Loucy (cell line): Measurements from ENCODE around the gene COMMD7.

Experiments
- H2AFZ ChIP-seq: fragments of 200-600 bp; sonication (generic); 2 replicates; pipeline ENCODE4 v1.6.0; 2016; ENCODE audit warnings: antibody characterized with exemption, mild to moderate bottlenecking, low read length, moderate library complexity
- H3F3A ChIP-seq: fragments of 200-600 bp; 2 replicates; pipeline ENCODE4 v1.6.0; 2016; ENCODE audit warnings: antibody characterized with exemption, low read depth, mild to moderate bottlenecking
- H3K27me3 ChIP-seq: fragments of 200-600 bp; sonication (generic); 2 replicates; pipeline ENCODE4 v1.6.1; 2014; ENCODE audit warnings: low read length, mild to moderate bottlenecking; ENCODE audit not compliant: insufficient read depth, poor library complexity, severe bottlenecking
- H3K36me3 ChIP-seq: fragments of 200-600 bp; sonication (generic); 2 replicates; pipeline ENCODE4 v1.6.1; 2016; ENCODE audit warnings: low read length; ENCODE audit not compliant: insufficient read depth
- H3K4me1 ChIP-seq: fragments of 200-600 bp; sonication (generic); 2 replicates; pipeline ENCODE4 v1.5.1; 2014; ENCODE audit warnings: low read length, mild to moderate bottlenecking; ENCODE audit not compliant: insufficient read depth, poor library complexity, severe bottlenecking
- H3K4me2 ChIP-seq: fragments of 200-600 bp; sonication (generic); 2 replicates; pipeline ENCODE4 v1.6.0; 2014; ENCODE audit warnings: antibody characterized with exemption, low read length, low read depth, mild to moderate bottlenecking; ENCODE audit not compliant: poor library complexity, severe bottlenecking
- H3K4me3 ChIP-seq: fragments of 200-600 bp; sonication (generic); 2 replicates; pipeline ENCODE4 v1.5.1; 2014; ENCODE audit warnings: low read length, mild to moderate bottlenecking, mixed read lengths; ENCODE audit not compliant: poor library complexity, severe bottlenecking
- H3K79me2 ChIP-seq: fragments of 200-600 bp; sonication (generic); 2 replicates; pipeline ENCODE4 v1.6.1; 2014; ENCODE audit warnings: low read length; ENCODE audit not compliant: insufficient read depth
- H3K9ac ChIP-seq: fragments of 200-600 bp; sonication (generic); 2 replicates; pipeline ENCODE4 v1.6.0; 2014; ENCODE audit warnings: mild to moderate bottlenecking, low read depth, low read length, moderate library complexity; ENCODE audit not compliant: poor library complexity, severe bottlenecking
- H3K9me2 ChIP-seq: fragments of 200-600 bp; sonication (generic); replicated peaks from 2 replicates; pipeline ENCODE4 v1.6.1; 2016; ENCODE audit warnings: low read depth, low read length, mixed read lengths
- H3K9me3 ChIP-seq: fragments of 200-600 bp; sonication (generic); 2 replicates; pipeline ENCODE4 v1.6.1; 2014; ENCODE audit warnings: mild to moderate bottlenecking, antibody characterized with exemption, low read length, low read depth; ENCODE audit not compliant: insufficient read depth
- H4K20me1 ChIP-seq: fragments of 200-600 bp; sonication (generic); 2 replicates; pipeline ENCODE4 v1.6.0; 2014; ENCODE audit warnings: antibody characterized with exemption, low read length, mild to moderate bottlenecking; ENCODE audit not compliant: insufficient read depth, poor library complexity, severe bottlenecking
- CTCF ChIP-seq: fragments of 200-600 bp; sonication (generic); conservative IDR thresholded peaks from 2 replicates; pipeline ENCODE4 v1.5.1; 2014; ENCODE audit warnings: mild to moderate bottlenecking, antibody characterized with exemption, low read length
- EZH2phosphoT487 ChIP-seq: fragments of 200-600 bp; IDR thresholded peaks from 2 replicates; pipeline ENCODE4 v1.6.1; 2018; ENCODE audit warnings: antibody characterized with exemption, mild to moderate bottlenecking, moderate library complexity, borderline replicate concordance

COMMD7 gene

DNA sequence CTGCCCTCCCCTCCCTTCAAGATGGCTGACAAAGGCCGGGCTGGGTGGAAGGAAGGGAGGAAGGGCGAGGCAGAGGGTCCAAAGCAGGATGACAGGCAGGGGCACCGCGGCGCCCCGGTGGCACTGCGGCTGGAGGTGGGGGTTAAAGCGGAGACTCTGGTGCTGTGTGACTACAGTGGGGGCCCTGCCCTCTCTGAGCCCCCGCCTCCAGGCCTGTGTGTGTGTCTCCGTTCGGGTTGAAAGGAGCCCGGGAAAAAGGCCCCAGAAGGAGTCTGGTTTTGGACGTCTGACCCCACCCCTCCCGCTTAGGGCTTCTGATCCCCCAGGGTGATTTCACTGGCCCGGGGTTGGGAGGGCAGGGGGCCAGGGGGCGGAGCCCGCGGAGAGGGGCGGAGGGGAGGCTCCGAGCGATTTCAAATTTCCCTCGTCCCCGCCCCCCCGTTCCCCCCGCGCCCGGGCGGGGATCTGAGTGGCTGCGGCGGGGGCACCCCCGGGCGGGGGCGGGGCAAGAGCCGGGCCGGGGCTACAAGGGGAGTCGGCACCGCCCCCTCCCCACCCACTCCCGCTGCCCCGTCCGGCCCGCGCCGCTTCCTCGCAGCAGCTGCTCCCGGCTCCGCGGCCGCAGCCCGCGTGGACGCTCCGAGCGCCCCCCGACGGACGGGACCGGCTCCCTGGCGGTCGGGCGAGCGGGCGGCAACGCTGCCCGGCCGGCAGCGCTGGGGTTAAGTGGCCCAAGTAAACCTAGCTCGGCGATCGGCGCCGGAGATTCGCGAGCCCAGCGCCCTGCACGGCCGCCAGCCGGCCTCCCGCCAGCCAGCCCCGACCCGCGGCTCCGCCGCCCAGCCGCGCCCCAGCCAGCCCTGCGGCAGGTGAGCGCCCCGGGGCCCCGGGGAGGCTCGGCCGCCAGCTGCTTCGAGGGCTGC is 18.8 kb upstream of the COMMD7 start, which contains the start of gene DNMT3B:
Gene DNMT3B (plus strand): TSS at position 555 of the 923 bp plus-strand sequence. CDS start 17,939 bp downstream, outside the sequence.
- H3K27me3 ChIP-seq, result no peaks in the 10 kb centered on the region
- peak within 1 kb of the TSS; percentile 84 for H3K4me3 ChIP-seq
- H3K4me1 ChIP-seq, result peaks cover 26% of the 10 kb centered on the region
- no peaks in the 10 kb centered on the region for H3K36me3 ChIP-seq
- peak within 1 kb of the TSS; percentile 95 for H3K9ac ChIP-seq
- TF ChIP-seq EZH2phosphoT487 (no peak), CTCF (peak; percentile 33)
- H2AFZ ChIP-seq, result peak within 1 kb of the TSS; percentile 67; the same call in 1 of the 2 replicates
- H3F3A ChIP-seq, result peaks cover 4% of the 10 kb centered on the region; the same call in 1 of the 2 replicates
- peaks cover 28% of the 10 kb centered on the region for H4K20me1 ChIP-seq
- peaks cover 48% of the 10 kb centered on the region for H3K79me2 ChIP-seq
- H3K4me2 ChIP-seq, result peak within 1 kb of the TSS; percentile 85
- H3K9me3 ChIP-seq, result no peaks in the 10 kb centered on the region
- no peaks in the 10 kb centered on the region for H3K9me2 ChIP-seq

DNA sequence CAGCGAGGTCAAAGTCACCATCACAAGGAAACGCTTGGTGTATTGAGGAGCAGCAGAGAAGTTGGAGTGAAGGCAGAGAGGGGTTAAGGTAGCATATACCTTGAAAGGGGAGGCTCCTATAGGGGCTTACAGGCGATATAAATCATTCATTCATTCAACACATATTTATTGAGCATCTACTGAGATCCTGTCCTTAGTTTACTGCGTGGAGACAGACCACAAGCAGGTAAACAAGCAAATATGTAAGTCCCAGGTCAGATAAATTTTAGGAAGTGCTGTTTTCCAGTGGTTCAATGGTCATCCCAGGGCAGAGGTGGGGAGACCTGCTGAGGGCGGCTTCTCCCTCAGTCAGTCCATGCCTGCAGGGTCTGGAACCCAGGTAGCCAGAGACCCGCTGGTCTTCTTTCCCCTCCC is 18.2 kb upstream of the COMMD7 start:
- no peaks in the 10 kb centered on the region for H3K27me3 ChIP-seq
- H3K36me3 ChIP-seq, result no peaks in the 10 kb centered on the region
- H3K79me2 ChIP-seq, result peaks cover 41% of the 10 kb centered on the region
- H3K4me1 ChIP-seq, result peaks cover 23% of the 10 kb centered on the region
- H2AFZ ChIP-seq, result peak overlapping the region; percentile 67; the same call in 1 of the 2 replicates
- H3K4me2 ChIP-seq, result peak overlapping the region; percentile 85
- TF ChIP-seq EZH2phosphoT487 (no peak), CTCF (no peak)
- no peaks in the 10 kb centered on the region for H3K9me3 ChIP-seq
- peak overlapping the region; percentile 18 for H3K9ac ChIP-seq
- H4K20me1 ChIP-seq, result peaks cover 25% of the 10 kb centered on the region
- H3K9me2 ChIP-seq, result no peaks in the 10 kb centered on the region
- H3K4me3 ChIP-seq, result peak overlapping the region; percentile 84
- H3F3A ChIP-seq, result peaks cover 4% of the 10 kb centered on the region; the same call in 1 of the 2 replicates

DNA sequence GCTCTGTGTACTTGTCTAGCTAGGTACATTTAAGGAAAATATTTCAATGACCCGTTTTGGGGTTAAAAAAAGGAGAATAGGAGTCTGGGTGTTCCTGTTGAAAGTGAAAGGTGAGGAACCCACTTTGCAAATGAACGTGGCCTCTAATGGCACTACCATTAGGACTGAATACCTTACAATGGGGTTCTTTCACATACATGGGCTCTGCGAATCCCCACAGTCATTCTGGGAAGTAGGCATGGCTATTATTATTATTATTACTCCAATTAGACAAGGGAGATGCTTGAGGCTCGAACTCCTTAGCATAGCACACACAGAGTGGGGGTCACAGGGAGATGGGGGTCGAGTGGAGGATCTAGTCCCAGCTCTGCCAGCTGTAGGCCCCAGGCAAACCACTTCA is 12.9 kb upstream of the COMMD7 start:
- Histone ChIP-seq H3K4me1 (peaks cover 2% of the 10 kb centered on the region), H3K27me3 (no peaks in the 10 kb centered on the region), H3K4me3 (no peak overlapping the region), H4K20me1 (no peaks in the 10 kb centered on the region), H3K4me2 (no peak overlapping the region), H3K9ac (no peak overlapping the region), H2AFZ (no peak overlapping the region), H3F3A (peaks cover 4% of the 10 kb centered on the region; the same call in 1 of the 2 replicates), H3K9me3 (no peaks in the 10 kb centered on the region), H3K79me2 (no peaks in the 10 kb centered on the region), H3K36me3 (no peaks in the 10 kb centered on the region), H3K9me2 (no peaks in the 10 kb centered on the region)
- no peak for TF ChIP-seq EZH2phosphoT487
- TF ChIP-seq CTCF, result no peak
